Endodermal cell (in vitro differentiated cells): ENCODE measurements around the gene GAS7. TPM values are rescaled to one million over a fixed set of nuclear protein-coding genes. Genes with fewer than 3 reads are reported as not detected.
A peak's percentile ranks its signal among the peaks of the same experiment; 100 is the strongest.
"Not testable (repeated sequence)": the region's sequence is repeated elsewhere in the genome, so short reads cannot be mapped to it uniquely, and the experiment has no call there.

Experiments
- DNase-seq: peaks from one replicate; pipeline ENCODE4 v3.0.0-alpha.2; 2017
- H3K27ac ChIP-seq: 2 replicates; pipeline ENCODE4 v1.5.1; 2013; ENCODE audit warnings: mild to moderate bottlenecking, low read depth, low read length, moderate library complexity
- H3K27me3 ChIP-seq: 2 replicates; pipeline ENCODE4 v1.6.1; 2013; ENCODE audit warnings: mild to moderate bottlenecking, low read length, moderate library complexity; ENCODE audit not compliant: insufficient read depth, control insufficient read depth, poor library complexity, severe bottlenecking
- H3K36me3 ChIP-seq: 2 replicates; pipeline ENCODE4 v1.7.0; 2013; ENCODE audit warnings: mild to moderate bottlenecking, low read length, moderate library complexity; ENCODE audit not compliant: control insufficient read depth, insufficient read depth
- H3K4me1 ChIP-seq: one replicate; pipeline ENCODE4 v1.7.0; 2013; ENCODE audit warnings: low read length; ENCODE audit not compliant: control insufficient read depth, insufficient read depth
- H3K4me3 ChIP-seq: 2 replicates; pipeline ENCODE4 v1.5.1; 2013; ENCODE audit warnings: mild to moderate bottlenecking, low read length, moderate library complexity
- H3K9ac ChIP-seq: 2 replicates; pipeline ENCODE4 v1.6.1; 2013; ENCODE audit warnings: mild to moderate bottlenecking, low read length, moderate library complexity; ENCODE audit not compliant: poor library complexity, severe bottlenecking; ENCODE audit errors: extremely low read depth
- H3K9me3 ChIP-seq: 2 replicates; pipeline ENCODE4 v1.6.1; 2013; ENCODE audit warnings: mild to moderate bottlenecking, low read length, moderate library complexity; ENCODE audit not compliant: control insufficient read depth
- H3K27ac Mint-ChIP-seq: 2 replicates; pipeline ENCODE4 v1.8.0; 2020; ENCODE audit warnings: mixed read lengths
- H3K27me3 Mint-ChIP-seq: 2 replicates; pipeline ENCODE4 v1.8.0; 2021; ENCODE audit warnings: mild to moderate bottlenecking, mixed read lengths; ENCODE audit not compliant: insufficient read depth
- H3K36me3 Mint-ChIP-seq: 2 replicates; pipeline ENCODE4 v1.8.0; 2020; ENCODE audit warnings: low read depth, mixed read lengths
- H3K4me1 Mint-ChIP-seq: 2 replicates; pipeline ENCODE4 v1.8.0; 2020; ENCODE audit warnings: mixed read lengths
- H3K4me3 Mint-ChIP-seq: 2 replicates; pipeline ENCODE4 v1.8.0; 2020; ENCODE audit warnings: mild to moderate bottlenecking, moderate library complexity, mixed read lengths
- H3K9me3 Mint-ChIP-seq: 2 replicates; pipeline ENCODE4 v1.8.0; 2020; ENCODE audit warnings: mild to moderate bottlenecking, mixed read lengths
- CTCF ChIP-seq: fragments of 200-600 bp; sonication (generic); conservative IDR thresholded peaks from 2 replicates; pipeline ENCODE4 v1.5.0; 2021; ENCODE audit warnings: antibody characterized with exemption, mild to moderate bottlenecking
- WGBS, 2 experiments: methylation state at CpG; one replicate each; pipeline versions ENCODE4 v1.1.5 to v1.1.7; 2013; ENCODE audit warnings: missing lambda C conversion rate in 2 of 2, mixed read lengths in 1 of 2; ENCODE audit not compliant: insufficient coverage in 1 of 2, insufficient read length in 1 of 2; 5-methylcytosine and 5-hydroxymethylcytosine counted together
- total RNA-seq, 2 donors: library from RNA; stranded (reverse); fragmentation: NEBNext Ultra II Directional in 1 of 2; extraction: Animal tissue kit (Norgen Biotek cat#: 25700) in 1 of 2; gene quantifications; 2 replicates in 1 of 2; 3 replicates in 1 of 2; pipeline ENCODE4 v1.2.1, GENCODE V29; 2021

Gene GAS7
- total RNA-seq, 2 donors from 2014 or later, result 8.6 to 14.7 TPM

GRCh38 chr17:10019941-10020451 lies 178.4 kb downstream of the GAS7 start:
- Mint-ChIP-seq H3K36me3 (no peaks in the 10 kb centered on the region), H3K9me3 (no peaks in the 10 kb centered on the region), H3K27me3 (no peaks in the 10 kb centered on the region), H3K4me1 (peaks cover 25% of the 10 kb centered on the region), H3K4me3 (no peak overlapping the region), H3K27ac (no peak overlapping the region)
- TF ChIP-seq CTCF, result no peak
- 80 to 86% methylated on average over 7 to 9 of the region's 9 CpGs for WGBS, 2 experiments
- Histone ChIP-seq H3K27me3 (no peaks in the 10 kb centered on the region), H3K9me3 (no peaks in the 10 kb centered on the region), H3K36me3 (no peaks in the 10 kb centered on the region), H3K4me3 (no peak overlapping the region), H3K27ac (peak overlapping the region; percentile 26), H3K4me1 (no peaks in the 10 kb centered on the region), H3K9ac (no peak overlapping the region)
- no peak for DNase-seq

- H3K4me1 ChIP-seq, result no peaks in the 10 kb centered on the region
- peak overlapping the region; percentile 22 for H3K27ac ChIP-seq
- H3K27ac Mint-ChIP-seq, result no peak overlapping the region
- no peaks in the 10 kb centered on the region for H3K9me3 ChIP-seq
- H3K4me3 Mint-ChIP-seq, result no peak overlapping the region
- no peak overlapping the region for H3K9ac ChIP-seq
- H3K27me3 ChIP-seq, result no peaks in the 10 kb centered on the region
- H3K36me3 ChIP-seq, result no peaks in the 10 kb centered on the region
- H3K4me1 Mint-ChIP-seq, result peaks cover 34% of the 10 kb centered on the region
- no peaks in the 10 kb centered on the region for H3K9me3 Mint-ChIP-seq
- no peak for DNase-seq
- no peaks in the 10 kb centered on the region for H3K27me3 Mint-ChIP-seq
- no peak for TF ChIP-seq CTCF
- H3K36me3 Mint-ChIP-seq, result no peaks in the 10 kb centered on the region
- no peak overlapping the region for H3K4me3 ChIP-seq
- 54 to 84% methylated on average over 4 to 6 of the region's 7 CpGs for WGBS, 2 experiments
These were observed 179.9 kb downstream of the GAS7 start for GRCh38 chr17:10018461-10018891.

GRCh38 chr17:10016958-10017570 lies 181.3 kb downstream of the GAS7 start:
- H3K27ac Mint-ChIP-seq, H3K9me3 Mint-ChIP-seq, H3K36me3 Mint-ChIP-seq: not testable (repeated sequence)

More at GRCh38 chr17:10016958-10017570, 181.3 kb downstream of the GAS7 start:
- H3K36me3 ChIP-seq, H3K27ac ChIP-seq, H3K4me3 ChIP-seq, DNase-seq, H3K27me3 ChIP-seq, H3K4me1 ChIP-seq, H3K27me3 Mint-ChIP-seq, H3K9me3 ChIP-seq, H3K4me3 Mint-ChIP-seq, H3K9ac ChIP-seq: not testable (repeated sequence)
- 89 to 96% methylated on average over 12 to 14 of the region's 14 CpGs for WGBS, 2 experiments
- H3K4me1 Mint-ChIP-seq, result peaks cover 34% of the 10 kb centered on the region
